Liver (tissue), 9 donors: ENCODE data around the gene MNAT1. TPM values are rescaled to one million over a fixed set of nuclear protein-coding genes. Genes with fewer than 3 reads are reported as not detected.

Experiments used
- DNase-seq: peaks from one replicate; pipeline ENCODE4 v3.0.0-alpha.2; 2017; ENCODE audit warnings: low spot score
- H3K27ac ChIP-seq, 2 donors: one replicate each; pipeline ENCODE4 v1.7.0; 2013; ENCODE audit warnings: inconsistent platforms in 2 of 2, low read length in 2 of 2, control low read depth in 1 of 2, low read depth in 1 of 2, mild to moderate bottlenecking in 1 of 2
- H3K27me3 ChIP-seq, 4 donors: one replicate each; pipeline versions ENCODE4 v1.6.1 to v1.7.0; 2013; ENCODE audit warnings: low read length in 3 of 4, inconsistent platforms in 1 of 4, mild to moderate bottlenecking in 1 of 4, moderate library complexity in 1 of 4; ENCODE audit not compliant: control insufficient read depth in 4 of 4, insufficient read depth in 4 of 4
- H3K36me3 ChIP-seq, 4 donors: one replicate each; pipeline versions ENCODE4 v1.6.1 to v1.7.0; 2013; ENCODE audit warnings: low read length in 3 of 4, mild to moderate bottlenecking in 3 of 4, low read depth in 1 of 4, moderate library complexity in 1 of 4; ENCODE audit not compliant: control insufficient read depth in 4 of 4, insufficient read depth in 3 of 4
- H3K4me1 ChIP-seq, 4 donors: one replicate each; pipeline versions ENCODE4 v1.6.1 to v1.7.0; 2013; ENCODE audit warnings: low read length in 3 of 4, mild to moderate bottlenecking in 3 of 4, moderate library complexity in 1 of 4; ENCODE audit not compliant: control insufficient read depth in 4 of 4, insufficient read depth in 4 of 4
- H3K4me3 ChIP-seq, 3 donors: one replicate each; pipeline versions ENCODE4 v1.6.1 to v1.7.0; 2013; ENCODE audit warnings: low read length in 3 of 3, control low read depth in 1 of 3, low read depth in 1 of 3, mild to moderate bottlenecking in 1 of 3
- H3K9ac ChIP-seq, 2 donors: one replicate each; pipeline ENCODE4 v1.7.0; 2013; ENCODE audit warnings: low read length in 2 of 2, mild to moderate bottlenecking in 2 of 2, moderate library complexity in 2 of 2, control low read depth in 1 of 2, low read depth in 1 of 2
- H3K9me3 ChIP-seq, 4 donors: one replicate each; pipeline versions ENCODE4 v1.6.1 to v1.7.0; 2013; ENCODE audit warnings: low read length in 3 of 4; ENCODE audit not compliant: control insufficient read depth in 4 of 4
- ATF3 ChIP-seq: IDR thresholded peaks from 2 replicates; pipeline ENCODE4 v1.6.1; 2016; ENCODE audit warnings: antibody characterized with exemption
- CTCF ChIP-seq: fragments of 150-350 bp; IDR thresholded peaks from 2 replicates; pipeline ENCODE4 v1.5.1; 2017; ENCODE audit warnings: improper control_type of control experiment, low read depth, low read length; ENCODE audit not compliant: missing input control
- EGR1 ChIP-seq, 2 donors: IDR thresholded peaks; 2 replicates each; pipeline ENCODE4 v1.6.1; 2016 to 2018; ENCODE audit warnings: antibody characterized with exemption in 2 of 2, low read depth in 2 of 2
- FOXA1 ChIP-seq: IDR thresholded peaks from 2 replicates; pipeline ENCODE4 v1.6.1; 2016; ENCODE audit warnings: antibody characterized with exemption
- FOXA2 ChIP-seq: IDR thresholded peaks from 2 replicates; pipeline ENCODE4 v1.6.1; 2016; ENCODE audit warnings: antibody characterized with exemption
- GABPA ChIP-seq, 2 donors: IDR thresholded peaks in 1 of 2; conservative IDR thresholded peaks in 1 of 2; 2 replicates each; pipeline ENCODE4 v1.6.1; 2016; ENCODE audit warnings: antibody characterized with exemption in 2 of 2, mild to moderate bottlenecking in 1 of 2, moderate library complexity in 1 of 2
- HNF4A ChIP-seq, 2 donors: conservative IDR thresholded peaks; 2 replicates each; pipeline ENCODE4 v1.6.1; 2016; ENCODE audit warnings: antibody characterized with exemption in 2 of 2, mild to moderate bottlenecking in 2 of 2
- HNF4G ChIP-seq: IDR thresholded peaks from 2 replicates; pipeline ENCODE4 v1.6.1; 2016; ENCODE audit warnings: antibody characterized with exemption
- JUND ChIP-seq, 2 donors: IDR thresholded peaks; 2 replicates each; pipeline ENCODE4 v1.6.1; 2016; ENCODE audit warnings: antibody characterized with exemption in 2 of 2
- MAX ChIP-seq: IDR thresholded peaks from 2 replicates; pipeline ENCODE4 v1.6.1; 2016; ENCODE audit warnings: antibody characterized with exemption
- NR2F2 ChIP-seq: IDR thresholded peaks from 2 replicates; pipeline ENCODE4 v1.6.1; 2016; ENCODE audit warnings: antibody characterized with exemption
- RAD21 ChIP-seq, 2 donors: IDR thresholded peaks; 2 replicates each; pipeline ENCODE4 v1.6.1; 2016; ENCODE audit warnings: antibody characterized with exemption in 2 of 2, mild to moderate bottlenecking in 2 of 2
- REST ChIP-seq: IDR thresholded peaks from 2 replicates; pipeline ENCODE4 v1.6.1; 2016; ENCODE audit warnings: antibody characterized with exemption, mild to moderate bottlenecking
- RXRA ChIP-seq, 2 donors: IDR thresholded peaks; 2 replicates each; pipeline ENCODE4 v1.6.1; 2017 to 2018; ENCODE audit warnings: antibody characterized with exemption in 2 of 2, mild to moderate bottlenecking in 1 of 2
- SP1 ChIP-seq: IDR thresholded peaks from 2 replicates; pipeline ENCODE4 v1.6.1; 2018; ENCODE audit warnings: antibody characterized with exemption, mild to moderate bottlenecking
- TAF1 ChIP-seq: conservative IDR thresholded peaks from 2 replicates; pipeline ENCODE4 v1.6.1; 2016; ENCODE audit warnings: antibody characterized with exemption, mild to moderate bottlenecking
- YY1 ChIP-seq: IDR thresholded peaks from 2 replicates; pipeline ENCODE4 v1.6.1; 2016; ENCODE audit warnings: antibody characterized with exemption, mild to moderate bottlenecking
- ZBTB33 ChIP-seq: IDR thresholded peaks from 2 replicates; pipeline ENCODE4 v1.6.1; 2016; ENCODE audit warnings: antibody characterized with exemption
- WGBS: extraction: QIAGEN DNeasy Blood & Tissue Kit; methylation state at CpG from one replicate; pipeline ENCODE4 v1.1.7; 2013; 5-methylcytosine and 5-hydroxymethylcytosine counted together
- polyA plus RNA-seq, 2 donors: library from polyadenylated mRNA; stranded (reverse) in 1 of 2; unstranded in 1 of 2; fragments of 200-250 nt in 1 of 2; fragments of >200 nt in 1 of 2; fragmentation: Nextera tagmentation in 1 of 2; extraction: Ambion mirVana in 1 of 2; gene quantifications; one replicate each; pipeline versions ENCODE4 v1.2.1 to v1.2.3, GENCODE V29; 2013 to 2015
- total RNA-seq, 2 donors: library from RNA; depleted of rRNA; stranded (reverse); fragments of >200 nt; gene quantifications; one replicate each; pipeline ENCODE4 v1.2.3, GENCODE V29; 2014
- donor health status: healthy.
- donor health status: healthy.
- donor health status: healthy.
- donor health status: healthy.
- donor health status: healthy.

Gene MNAT1
- total and polyA plus RNA-seq, 4 donors, result 8.9 to 18.5 (median 14.6) TPM

- Histone ChIP-seq H3K27ac (no peak overlapping the region), H3K27me3 (no peaks in the 10 kb centered on the region), H3K4me1 (peaks cover 0 to 3% (median 0%) of the 10 kb centered on the region in 4 donors), H3K9me3 (no peaks in the 10 kb centered on the region), H3K9ac (no peak overlapping the region), H3K4me3 (no peak overlapping the region), H3K36me3 (no peaks in the 10 kb centered on the region)
- no peak for TF ChIP-seq HNF4G
- TF ChIP-seq RAD21 (IDR thresholded peaks at IDR 0.05), result no peak
- no peak for TF ChIP-seq TAF1
- no peak for TF ChIP-seq MAX
- TF ChIP-seq CTCF, result no peak
- no peak for TF ChIP-seq JUND (IDR thresholded peaks at IDR 0.05)
- TF ChIP-seq FOXA1, result no peak
- TF ChIP-seq EGR1 (IDR thresholded peaks at IDR 0.05; ENCODE audit: low read depth in 2 of 2), result no peak
- TF ChIP-seq SP1, result no peak
- TF ChIP-seq REST, result no peak
- no peak for TF ChIP-seq RXRA (IDR thresholded peaks at IDR 0.05)
- no peak for TF ChIP-seq ZBTB33
- TF ChIP-seq ATF3, result no peak
- TF ChIP-seq NR2F2, result no peak
- TF ChIP-seq YY1, result no peak
- no peak for TF ChIP-seq GABPA (IDR thresholded peaks at IDR 0.05 in 1 of 2, conservative IDR thresholded peaks at IDR 0.05 in 1 of 2)
- TF ChIP-seq HNF4A (conservative IDR thresholded peaks at IDR 0.05), result no peak
- TF ChIP-seq FOXA2, result no peak
- DNase-seq, result no peak
- 83% methylated on average over 7 of the region's 7 CpGs for WGBS
Observed at GRCh38 chr14:60753264-60754119, 18.9 kb downstream of the MNAT1 start.
